OCI-LY7 (cell line): ENCODE data around the gene MAPT. TPM values are rescaled to one million over a fixed set of nuclear protein-coding genes. Genes with fewer than 3 reads are reported as not detected.
A peak's percentile ranks its signal among the peaks of the same experiment; 100 is the strongest.

ENCODE experiments used
- BruUV-seq: library from RNA; stranded (reverse); fragments of 400-500 nt; replicated peaks from 2 replicates; lab custom pipeline; 2021; lab: Mats Ljungman, UMichigan
- CTCF ChIA-PET: fragments of 300-600 bp; sonication (Branson Sonifier 250); formaldehyde crosslinking; loops from one replicate; lab custom pipeline; 2022; ENCODE audit warnings: antibody characterized with exemption; ENCODE audit not compliant: unreplicated experiment; lab: Charles Lee
- POLR2A ChIA-PET: fragments of 300-600 bp; sonication (Branson Sonifier 250); formaldehyde crosslinking; loops from one replicate; lab custom pipeline; 2022; ENCODE audit warnings: antibody characterized with exemption; lab: Charles Lee
- DNase-seq: peaks from one replicate; pipeline ENCODE4 v3.0.0-alpha.2; 2015; ENCODE audit warnings: low spot score
- H2AFZ ChIP-seq: fragments of 200-600 bp; sonication (generic), shearing (Covaris generic); 2 replicates; pipeline ENCODE4 v1.6.1; 2014; ENCODE audit warnings: mild to moderate bottlenecking, antibody characterized with exemption, low read length, moderate library complexity
- H3K27ac ChIP-seq: fragments of 200-600 bp; sonication (generic); 2 replicates; pipeline ENCODE4 v1.5.1; 2014; ENCODE audit warnings: mixed run types, low read depth, mild to moderate bottlenecking, moderate library complexity, low read length, inconsistent platforms; ENCODE audit not compliant: poor library complexity, severe bottlenecking
- H3K36me3 ChIP-seq: fragments of 200-600 bp; sonication (generic); 2 replicates; pipeline ENCODE4 v1.6.1; 2014; ENCODE audit warnings: mild to moderate bottlenecking, antibody characterized with exemption, low read length, moderate library complexity, mixed read lengths; ENCODE audit not compliant: insufficient read depth
- H3K4me1 ChIP-seq: fragments of 200-600 bp; sonication (generic); 2 replicates; pipeline ENCODE4 v1.5.1; 2014; ENCODE audit warnings: mild to moderate bottlenecking, low read length; ENCODE audit not compliant: insufficient read depth, poor library complexity, severe bottlenecking
- H3K4me2 ChIP-seq: fragments of 200-600 bp; sonication (generic); 2 replicates; pipeline ENCODE4 v1.6.1; 2014; ENCODE audit warnings: mild to moderate bottlenecking, low read length
- H3K4me3 ChIP-seq: fragments of 200-600 bp; sonication (generic); 2 replicates; pipeline ENCODE4 v1.5.1; 2014; ENCODE audit warnings: mild to moderate bottlenecking, low read depth, low read length; ENCODE audit not compliant: poor library complexity, severe bottlenecking
- H3K79me2 ChIP-seq: fragments of 200-600 bp; sonication (generic); 2 replicates; pipeline ENCODE4 v1.6.1; 2016; ENCODE audit warnings: low read depth, mild to moderate bottlenecking, low read length, moderate library complexity, mixed read lengths; ENCODE audit not compliant: insufficient read depth
- H3K9me2 ChIP-seq: fragments of 200-600 bp; sonication (generic); 2 replicates; pipeline ENCODE4 v1.6.1; 2016; ENCODE audit warnings: mild to moderate bottlenecking, low read length, mixed read lengths; ENCODE audit not compliant: insufficient read depth
- H3K9me3 ChIP-seq: fragments of 200-600 bp; sonication (generic); 2 replicates; pipeline ENCODE4 v1.6.1; 2014; ENCODE audit warnings: mild to moderate bottlenecking, mixed run types, low read length, mixed read lengths
- H4K20me1 ChIP-seq: fragments of 200-600 bp; sonication (generic); 2 replicates; pipeline ENCODE4 v1.6.1; 2014; ENCODE audit warnings: mild to moderate bottlenecking, antibody characterized with exemption, low read length, moderate library complexity, mixed read lengths; ENCODE audit not compliant: insufficient read depth
- EZH2phosphoT487 ChIP-seq: fragments of 200-600 bp; sonication (generic); IDR thresholded peaks from 2 replicates; pipeline ENCODE4 v1.6.1; 2018; ENCODE audit warnings: low read depth, borderline replicate concordance, mild to moderate bottlenecking, mixed run types, antibody characterized with exemption, low read length, moderate library complexity, mixed read lengths
- intact Hi-C: fragments of 100-400 bp; cut with micrococcal nuclease; formaldehyde crosslinking; loops from one replicate; pipeline ENCODE4 v1.10.0; 2022; ENCODE audit not compliant: unreplicated experiment
- total RNA-seq, 2 experiments: library from RNA; depleted of rRNA in 1 of 2; stranded (reverse); fragments of >200 nt in 1 of 2; shearing (Covaris generic) in 1 of 2; gene quantifications; 2 replicates each; pipeline ENCODE4 v1.2.3, GENCODE V29; 2014 to 2022
- TF ChIP-seq, protein P1 (sequence below): fragments of 200-600 bp; sonication (generic); conservative IDR thresholded peaks from 2 replicates; pipeline ENCODE4 v1.5.1; 2014; ENCODE audit warnings: mild to moderate bottlenecking, antibody characterized with exemption, low read length, moderate library complexity, mixed read lengths

MAPT gene
- total RNA-seq, 2 experiments from 2014 or later = 0.44 TPM; not detected in 1

- DNase-seq = no peak
- Histone ChIP-seq H3K9me2 (no peaks in the 10 kb centered on the region), H3K79me2 (no peaks in the 10 kb centered on the region), H3K9me3 (no peaks in the 10 kb centered on the region), H3K4me1 (no peaks in the 10 kb centered on the region), H2AFZ (no peak overlapping the region), H3K36me3 (no peaks in the 10 kb centered on the region), H4K20me1 (no peaks in the 10 kb centered on the region), H3K4me3 (no peak overlapping the region), H3K27ac (no peak overlapping the region), H3K4me2 (no peak overlapping the region)
- no TSS peak for BruUV-seq
- ChIA-PET CTCF (no interaction called here), POLR2A (no interaction called here)
- intact Hi-C loops = no loop called here
- no peak for TF ChIP-seq EZH2phosphoT487
- TF ChIP-seq, protein P1, sequence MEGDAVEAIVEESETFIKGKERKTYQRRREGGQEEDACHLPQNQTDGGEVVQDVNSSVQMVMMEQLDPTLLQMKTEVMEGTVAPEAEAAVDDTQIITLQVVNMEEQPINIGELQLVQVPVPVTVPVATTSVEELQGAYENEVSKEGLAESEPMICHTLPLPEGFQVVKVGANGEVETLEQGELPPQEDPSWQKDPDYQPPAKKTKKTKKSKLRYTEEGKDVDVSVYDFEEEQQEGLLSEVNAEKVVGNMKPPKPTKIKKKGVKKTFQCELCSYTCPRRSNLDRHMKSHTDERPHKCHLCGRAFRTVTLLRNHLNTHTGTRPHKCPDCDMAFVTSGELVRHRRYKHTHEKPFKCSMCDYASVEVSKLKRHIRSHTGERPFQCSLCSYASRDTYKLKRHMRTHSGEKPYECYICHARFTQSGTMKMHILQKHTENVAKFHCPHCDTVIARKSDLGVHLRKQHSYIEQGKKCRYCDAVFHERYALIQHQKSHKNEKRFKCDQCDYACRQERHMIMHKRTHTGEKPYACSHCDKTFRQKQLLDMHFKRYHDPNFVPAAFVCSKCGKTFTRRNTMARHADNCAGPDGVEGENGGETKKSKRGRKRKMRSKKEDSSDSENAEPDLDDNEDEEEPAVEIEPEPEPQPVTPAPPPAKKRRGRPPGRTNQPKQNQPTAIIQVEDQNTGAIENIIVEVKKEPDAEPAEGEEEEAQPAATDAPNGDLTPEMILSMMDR = peak; percentile 36; the same call in 1 of the 2 replicates
Measured at GRCh38 chr17:45990886-45991285, 96.5 kb downstream of the MAPT start.

GRCh38 chr17:45991341-45991740, 97.0 kb downstream of the MAPT start:
- POLR2A ChIA-PET = no interaction called here
- no peak for TF ChIP-seq EZH2phosphoT487
- TF ChIP-seq, protein P1 = no peak
- Histone ChIP-seq H3K9me3 (no peaks in the 10 kb centered on the region), H3K4me3 (no peak overlapping the region), H3K4me2 (no peak overlapping the region), H3K9me2 (no peaks in the 10 kb centered on the region), H3K4me1 (no peaks in the 10 kb centered on the region), H3K79me2 (no peaks in the 10 kb centered on the region), H4K20me1 (no peaks in the 10 kb centered on the region), H2AFZ (no peak overlapping the region), H3K27ac (no peak overlapping the region), H3K36me3 (no peaks in the 10 kb centered on the region)
- BruUV-seq = no TSS peak
- CTCF ChIA-PET = no interaction called here
- DNase-seq = no peak
- intact Hi-C loops = no loop called here

GRCh38 chr17:45992175-45992574, 97.8 kb downstream of the MAPT start:
- ChIA-PET POLR2A (no interaction called here), CTCF (interaction anchor here (0.6 kb wide), 1 partner anchor 76 kb away, joined by 3 read pairs; no protein-coding TSS in a partner anchor)
- H3K4me3 ChIP-seq = no peak overlapping the region
- no peaks in the 10 kb centered on the region for H3K36me3 ChIP-seq
- BruUV-seq = no TSS peak
- intact Hi-C loops = no loop called here
- H3K9me3 ChIP-seq = no peaks in the 10 kb centered on the region
- H3K79me2 ChIP-seq = no peaks in the 10 kb centered on the region
- no peaks in the 10 kb centered on the region for H4K20me1 ChIP-seq
- no peaks in the 10 kb centered on the region for H3K9me2 ChIP-seq
- no peaks in the 10 kb centered on the region for H3K4me1 ChIP-seq
- no peak overlapping the region for H2AFZ ChIP-seq
- H3K4me2 ChIP-seq = no peak overlapping the region
- TF ChIP-seq, protein P1 = no peak
- H3K27ac ChIP-seq = no peak overlapping the region
- no peak for DNase-seq
